Measurements from ENCODE around the gene PRR30. TPM values are rescaled to one million over a fixed set of nuclear protein-coding genes. Genes with fewer than 3 reads are reported as not detected.
"Not testable (repeated sequence)": the region's sequence is repeated elsewhere in the genome, so short reads cannot be mapped to it uniquely, and the experiment has no call there.

The PRR30 gene
- not detected for total RNA-seq

GRCh38 chr2:27139310-27139709 lies at the start of gene PRR30:
PRR30 (minus strand) TSS chr2:27139410; CDS start chr2:27138329, 1,081 bp downstream.
- POLR2A ChIA-PET = no interaction called here
- peaks cover 3% of the 10 kb centered on the region for H3K4me1 Mint-ChIP-seq
- H3K4me3 Mint-ChIP-seq = no peak within 1 kb of the TSS
- H3K27ac Mint-ChIP-seq = no peak within 1 kb of the TSS
- peaks cover 2% of the 10 kb centered on the region for H3K9me3 Mint-ChIP-seq
- H3K36me3 Mint-ChIP-seq = peaks cover 3% of the 10 kb centered on the region
- ATAC-seq (ENCODE audit: low read depth) = no peak
- peaks cover 19% of the 10 kb centered on the region for H3K27me3 Mint-ChIP-seq
- no peak for DNase-seq

- no peaks in the 10 kb centered on the region for H3K9me3 Mint-ChIP-seq
- H3K4me3 Mint-ChIP-seq = no peak overlapping the region
- ATAC-seq (ENCODE audit: low read depth) (no peak), DNase-seq (no peak)
- H3K36me3 Mint-ChIP-seq = no peaks in the 10 kb centered on the region
- no peak overlapping the region for H3K27ac Mint-ChIP-seq
- H3K27me3 Mint-ChIP-seq = peaks cover 36% of the 10 kb centered on the region
- POLR2A ChIA-PET = interaction anchor here (0.7 kb wide), 1 partner anchor 738 kb away, joined by 5 read pairs; no protein-coding TSS in a partner anchor
- H3K4me1 Mint-ChIP-seq = no peaks in the 10 kb centered on the region
Observed at GRCh38 chr2:27186613-27187345, 47.6 kb upstream of the PRR30 start.

- no peak overlapping the region for H3K4me3 Mint-ChIP-seq
- no peak overlapping the region for H3K27ac Mint-ChIP-seq
- H3K36me3 Mint-ChIP-seq = no peaks in the 10 kb centered on the region
- POLR2A ChIA-PET = no interaction called here
- H3K9me3 Mint-ChIP-seq = no peaks in the 10 kb centered on the region
- H3K27me3 Mint-ChIP-seq = peaks cover 48% of the 10 kb centered on the region
- DNase-seq = no peak
- H3K4me1 Mint-ChIP-seq = no peaks in the 10 kb centered on the region
- no peak for ATAC-seq (ENCODE audit: low read depth)
Observed at GRCh38 chr2:27185331-27186026, 46.3 kb upstream of the PRR30 start.

GRCh38 chr2:27184115-27184514 lies 44.9 kb upstream of the PRR30 start:
- Mint-ChIP-seq H3K27me3 (peaks cover 55% of the 10 kb centered on the region), H3K27ac (no peak overlapping the region), H3K4me1 (no peaks in the 10 kb centered on the region), H3K36me3 (no peaks in the 10 kb centered on the region), H3K4me3 (no peak overlapping the region), H3K9me3 (no peaks in the 10 kb centered on the region)
- ATAC-seq (ENCODE audit: low read depth) (no peak), DNase-seq (no peak)
- POLR2A ChIA-PET = no interaction called here

GRCh38 chr2:27182346-27182745 lies 43.1 kb upstream of the PRR30 start:
- H3K4me1 Mint-ChIP-seq = no peaks in the 10 kb centered on the region
- no peaks in the 10 kb centered on the region for H3K36me3 Mint-ChIP-seq
- no peak overlapping the region for H3K27ac Mint-ChIP-seq
- no peak for ATAC-seq (ENCODE audit: low read depth)
- POLR2A ChIA-PET = no interaction called here
- no peak overlapping the region for H3K4me3 Mint-ChIP-seq
- H3K9me3 Mint-ChIP-seq = no peaks in the 10 kb centered on the region
- DNase-seq = no peak
- H3K27me3 Mint-ChIP-seq = peaks cover 66% of the 10 kb centered on the region

- no peak for DNase-seq
- no peaks in the 10 kb centered on the region for H3K4me1 Mint-ChIP-seq
- H3K27me3 Mint-ChIP-seq = peaks cover 54% of the 10 kb centered on the region
- H3K27ac Mint-ChIP-seq = no peak overlapping the region
- no peak for ATAC-seq (ENCODE audit: low read depth)
- H3K9me3 Mint-ChIP-seq = no peaks in the 10 kb centered on the region
- H3K4me3 Mint-ChIP-seq = no peak overlapping the region
- POLR2A ChIA-PET = interaction anchor here (0.7 kb wide), 1 partner anchor 113 kb away, joined by 7 read pairs; no protein-coding TSS in a partner anchor
- no peaks in the 10 kb centered on the region for H3K36me3 Mint-ChIP-seq
Observed at GRCh38 chr2:27179344-27180000, 40.3 kb upstream of the PRR30 start.

- no peaks in the 10 kb centered on the region for H3K9me3 Mint-ChIP-seq
- no peaks in the 10 kb centered on the region for H3K36me3 Mint-ChIP-seq
- POLR2A ChIA-PET = no interaction called here
- H3K4me1 Mint-ChIP-seq = no peaks in the 10 kb centered on the region
- no peak for ATAC-seq (ENCODE audit: low read depth)
- H3K27ac Mint-ChIP-seq = no peak overlapping the region
- H3K27me3 Mint-ChIP-seq = peaks cover 48% of the 10 kb centered on the region
- DNase-seq = no peak
- no peak overlapping the region for H3K4me3 Mint-ChIP-seq
Observed at GRCh38 chr2:27178469-27178868, 39.3 kb upstream of the PRR30 start.

GRCh38 chr2:27177441-27178351 lies 38.5 kb upstream of the PRR30 start:
- no peaks in the 10 kb centered on the region for H3K4me1 Mint-ChIP-seq
- peaks cover 41% of the 10 kb centered on the region for H3K27me3 Mint-ChIP-seq
- H3K36me3 Mint-ChIP-seq = no peaks in the 10 kb centered on the region
- no peak for DNase-seq
- no peaks in the 10 kb centered on the region for H3K9me3 Mint-ChIP-seq
- H3K4me3 Mint-ChIP-seq = no peak overlapping the region
- no peak overlapping the region for H3K27ac Mint-ChIP-seq
- POLR2A ChIA-PET = no interaction called here
- no peak for ATAC-seq (ENCODE audit: low read depth)

GRCh38 chr2:27175781-27176180 lies 36.6 kb upstream of the PRR30 start:
- DNase-seq; POLR2A ChIA-PET; ATAC-seq (ENCODE audit: low read depth); H3K36me3 Mint-ChIP-seq; H3K9me3 Mint-ChIP-seq; H3K27ac Mint-ChIP-seq; H3K4me3 Mint-ChIP-seq; H3K4me1 Mint-ChIP-seq: not testable (repeated sequence)
- peaks cover 37% of the 10 kb centered on the region for H3K27me3 Mint-ChIP-seq

- DNase-seq (no peak), ATAC-seq (ENCODE audit: low read depth) (no peak)
- H3K4me1 Mint-ChIP-seq = peaks cover 1% of the 10 kb centered on the region
- H3K36me3 Mint-ChIP-seq = no peaks in the 10 kb centered on the region
- POLR2A ChIA-PET = interaction anchor here (0.7 kb wide), 1 partner anchor 66 kb away, joined by 4 read pairs; no protein-coding TSS in a partner anchor
- no peak overlapping the region for H3K27ac Mint-ChIP-seq
- peaks cover 38% of the 10 kb centered on the region for H3K27me3 Mint-ChIP-seq
- no peaks in the 10 kb centered on the region for H3K9me3 Mint-ChIP-seq
- H3K4me3 Mint-ChIP-seq = no peak overlapping the region
Observed at GRCh38 chr2:27175330-27175729, 36.1 kb upstream of the PRR30 start.

GRCh38 chr2:27174638-27175037 lies 35.4 kb upstream of the PRR30 start:
- DNase-seq = no peak
- Mint-ChIP-seq H3K36me3 (no peaks in the 10 kb centered on the region), H3K4me3 (no peak overlapping the region), H3K4me1 (peaks cover 4% of the 10 kb centered on the region), H3K27ac (no peak overlapping the region), H3K9me3 (no peaks in the 10 kb centered on the region), H3K27me3 (peaks cover 39% of the 10 kb centered on the region)
- no peak for ATAC-seq (ENCODE audit: low read depth)
- POLR2A ChIA-PET = interaction anchor here (0.7 kb wide), 1 partner anchor 66 kb away, joined by 4 read pairs; no protein-coding TSS in a partner anchor

GRCh38 chr2:27171351-27171848 lies 32.2 kb upstream of the PRR30 start:
- no peak for DNase-seq
- POLR2A ChIA-PET = no interaction called here

More at GRCh38 chr2:27171351-27171848, 32.2 kb upstream of the PRR30 start:
- Mint-ChIP-seq H3K27me3 (peaks cover 25% of the 10 kb centered on the region), H3K4me1 (peaks cover 4% of the 10 kb centered on the region), H3K36me3 (no peaks in the 10 kb centered on the region), H3K4me3 (no peak overlapping the region), H3K9me3 (no peaks in the 10 kb centered on the region), H3K27ac (no peak overlapping the region)
- no peak for ATAC-seq (ENCODE audit: low read depth)
